Osteoblast (primary cell): ENCODE measurements around the gene CHST13. TPM values are rescaled to one million over a fixed set of nuclear protein-coding genes. Genes with fewer than 3 reads are reported as not detected.

Experiments used
- DNase-seq: peaks from one replicate; pipeline ENCODE4 v3.0.0; 2011; ENCODE audit warnings: low spot score, mixed read lengths; ENCODE audit not compliant: insufficient read length; ENCODE audit errors: missing footprints
- H2AFZ ChIP-seq: 2 replicates; pipeline ENCODE4 v1.6.0; 2011; ENCODE audit warnings: mild to moderate bottlenecking, low read length
- H3K27ac ChIP-seq: 2 replicates; pipeline ENCODE4 v1.5.1; 2011; ENCODE audit warnings: mild to moderate bottlenecking, low read depth, low read length, moderate library complexity
- H3K27me3 ChIP-seq: 2 replicates; pipeline ENCODE4 v1.6.0; 2012; ENCODE audit warnings: mild to moderate bottlenecking, control low read depth, inconsistent platforms, low read length, moderate library complexity; ENCODE audit not compliant: insufficient read depth
- H3K36me3 ChIP-seq: 2 replicates; pipeline ENCODE4 v1.5.1; 2011; ENCODE audit warnings: mild to moderate bottlenecking, low read length, control low read depth, moderate library complexity; ENCODE audit not compliant: insufficient read depth
- H3K4me1 ChIP-seq: 2 replicates; pipeline ENCODE4 v1.5.1; 2011; ENCODE audit warnings: mild to moderate bottlenecking, low read length, control low read depth, moderate library complexity; ENCODE audit not compliant: insufficient read depth
- H3K4me2 ChIP-seq: 2 replicates; pipeline ENCODE4 v1.6.0; 2011; ENCODE audit warnings: mild to moderate bottlenecking, low read length; ENCODE audit not compliant: insufficient read depth
- H3K4me3 ChIP-seq: fragments of 200-600 bp; sonication (generic); 3 replicates; pipeline ENCODE4 v1.5.1; 2012; ENCODE audit warnings: mild to moderate bottlenecking, low read length, inconsistent platforms; ENCODE audit not compliant: insufficient read depth
- H3K79me2 ChIP-seq: 2 replicates; pipeline ENCODE4 v1.6.0; 2012; ENCODE audit warnings: mild to moderate bottlenecking, low read length, control low read depth, inconsistent platforms; ENCODE audit not compliant: insufficient read depth
- H3K9me3 ChIP-seq: 2 replicates; pipeline ENCODE4 v1.5.1; 2011; ENCODE audit warnings: low read depth, low read length, control low read depth
- H4K20me1 ChIP-seq: 2 replicates; pipeline ENCODE4 v1.6.0; 2012; ENCODE audit warnings: mild to moderate bottlenecking, low read length, control low read depth; ENCODE audit not compliant: insufficient read depth
- total RNA-seq: library from RNA; depleted of rRNA; stranded (reverse); fragments of >200 nt; gene quantifications from 2 replicates; pipeline ENCODE4 v1.2.3, GENCODE V29; 2012
- TF ChIP-seq, protein P1 (sequence below): IDR thresholded peaks from 2 replicates; pipeline ENCODE4 v1.5.1; 2011; ENCODE audit warnings: mild to moderate bottlenecking, low read depth, low read length, moderate library complexity; ENCODE audit errors: extremely low read depth

CHST13 gene
- total RNA-seq, 1 donor: under 0.01 TPM

DNA sequence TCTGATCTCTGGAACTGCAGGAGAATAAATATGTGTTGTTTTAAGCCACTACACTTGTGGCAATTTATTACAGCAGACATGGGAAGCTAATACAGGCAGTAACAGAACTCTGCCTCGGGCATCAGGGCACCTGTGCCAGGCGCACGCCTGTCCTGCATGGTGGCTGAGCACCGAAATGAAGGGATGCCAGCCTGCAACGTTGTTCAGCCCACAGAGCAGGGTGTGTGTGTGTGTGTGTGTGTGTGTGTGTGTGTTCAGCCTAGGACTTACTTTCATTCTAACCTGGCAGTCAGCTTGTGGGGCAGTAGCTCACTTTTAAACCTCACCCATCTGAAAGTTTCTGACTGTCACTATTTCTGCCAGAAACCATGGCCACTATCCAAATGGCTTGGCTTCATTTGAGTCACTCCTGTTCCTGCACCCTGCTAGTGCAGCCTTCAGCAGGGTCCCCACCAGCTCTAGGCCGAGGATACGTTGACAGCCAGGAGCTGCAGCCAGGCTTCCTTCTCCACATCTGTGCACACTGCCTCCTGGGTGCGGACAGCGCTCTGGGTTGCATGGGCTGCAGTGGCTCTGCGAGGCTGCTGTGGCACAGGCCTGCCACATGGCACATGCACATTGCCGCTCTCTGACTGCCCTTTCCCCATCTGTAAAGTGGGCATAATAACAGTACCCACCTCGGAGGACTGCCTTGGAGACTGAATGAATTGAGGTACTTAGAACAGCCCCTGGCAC is 10.9 kb upstream of the CHST13 start:
- no peak overlapping the region for H3K4me3 ChIP-seq
- TF ChIP-seq, protein P1, sequence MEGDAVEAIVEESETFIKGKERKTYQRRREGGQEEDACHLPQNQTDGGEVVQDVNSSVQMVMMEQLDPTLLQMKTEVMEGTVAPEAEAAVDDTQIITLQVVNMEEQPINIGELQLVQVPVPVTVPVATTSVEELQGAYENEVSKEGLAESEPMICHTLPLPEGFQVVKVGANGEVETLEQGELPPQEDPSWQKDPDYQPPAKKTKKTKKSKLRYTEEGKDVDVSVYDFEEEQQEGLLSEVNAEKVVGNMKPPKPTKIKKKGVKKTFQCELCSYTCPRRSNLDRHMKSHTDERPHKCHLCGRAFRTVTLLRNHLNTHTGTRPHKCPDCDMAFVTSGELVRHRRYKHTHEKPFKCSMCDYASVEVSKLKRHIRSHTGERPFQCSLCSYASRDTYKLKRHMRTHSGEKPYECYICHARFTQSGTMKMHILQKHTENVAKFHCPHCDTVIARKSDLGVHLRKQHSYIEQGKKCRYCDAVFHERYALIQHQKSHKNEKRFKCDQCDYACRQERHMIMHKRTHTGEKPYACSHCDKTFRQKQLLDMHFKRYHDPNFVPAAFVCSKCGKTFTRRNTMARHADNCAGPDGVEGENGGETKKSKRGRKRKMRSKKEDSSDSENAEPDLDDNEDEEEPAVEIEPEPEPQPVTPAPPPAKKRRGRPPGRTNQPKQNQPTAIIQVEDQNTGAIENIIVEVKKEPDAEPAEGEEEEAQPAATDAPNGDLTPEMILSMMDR: no peak
- H3K4me1 ChIP-seq: no peaks in the 10 kb centered on the region
- no peak overlapping the region for H2AFZ ChIP-seq
- H3K27me3 ChIP-seq: no peaks in the 10 kb centered on the region
- no peak overlapping the region for H3K27ac ChIP-seq
- no peaks in the 10 kb centered on the region for H3K36me3 ChIP-seq
- no peaks in the 10 kb centered on the region for H3K9me3 ChIP-seq
- no peaks in the 10 kb centered on the region for H4K20me1 ChIP-seq
- peak; percentile 51 for DNase-seq
- H3K4me2 ChIP-seq: no peak overlapping the region
- H3K79me2 ChIP-seq: no peaks in the 10 kb centered on the region

DNA sequence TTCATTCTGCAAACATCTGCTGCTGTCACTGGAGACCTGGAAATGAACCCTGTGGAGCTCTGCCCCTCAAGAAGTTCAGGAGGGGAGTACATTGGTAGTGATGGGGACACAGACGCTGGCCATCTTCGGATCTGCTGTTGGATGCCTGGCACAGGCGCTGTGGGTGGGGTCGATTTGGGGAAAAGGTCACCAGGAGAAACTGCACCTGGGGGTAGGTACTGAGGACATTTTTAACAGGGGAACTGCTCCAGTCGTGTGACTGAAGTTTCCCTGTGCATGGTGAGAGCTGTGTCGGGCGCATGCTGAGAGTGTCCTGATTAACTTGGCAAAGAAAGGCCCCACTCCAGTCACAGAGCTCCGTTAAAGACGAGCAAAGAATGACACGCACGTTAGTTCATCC is 9.8 kb upstream of the CHST13 start:
- Histone ChIP-seq H3K79me2 (no peaks in the 10 kb centered on the region), H3K27ac (no peak overlapping the region), H2AFZ (no peak overlapping the region), H3K4me1 (no peaks in the 10 kb centered on the region), H3K4me3 (no peak overlapping the region), H3K9me3 (no peaks in the 10 kb centered on the region), H4K20me1 (no peaks in the 10 kb centered on the region), H3K36me3 (no peaks in the 10 kb centered on the region), H3K4me2 (no peak overlapping the region), H3K27me3 (no peaks in the 10 kb centered on the region)
- TF ChIP-seq, protein P1: no peak
- peak; percentile 17 for DNase-seq

DNA sequence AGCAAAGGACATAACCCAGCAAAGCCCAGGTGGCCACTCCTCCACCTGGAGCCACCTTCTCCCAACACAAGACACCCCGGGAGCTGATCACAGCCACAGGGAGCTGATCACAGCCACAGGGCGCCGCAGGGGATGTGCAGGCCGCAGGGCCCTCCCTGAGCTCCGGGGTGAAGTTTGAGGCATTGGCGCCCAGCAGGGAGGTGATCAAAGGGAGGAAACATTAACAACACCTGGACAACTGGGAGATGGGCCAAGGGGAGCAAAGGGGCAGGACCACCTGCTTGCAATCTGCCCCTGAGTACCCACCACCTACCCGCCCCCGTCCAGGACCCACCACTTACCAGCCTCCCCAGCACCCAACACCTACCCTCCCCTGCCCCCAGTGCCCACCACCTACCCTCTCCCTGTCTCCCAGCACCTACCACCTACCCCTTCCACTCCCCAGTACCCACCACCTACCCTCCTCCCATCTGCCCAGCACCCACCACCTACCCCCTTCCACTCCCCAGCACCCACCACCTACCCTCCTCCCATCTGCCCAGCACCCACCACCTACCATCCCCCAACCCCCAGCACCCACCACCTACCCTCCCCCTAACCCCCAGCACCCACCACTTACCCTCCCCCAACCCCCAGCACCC is 8.8 kb upstream of the CHST13 start:
- no peaks in the 10 kb centered on the region for H3K36me3 ChIP-seq
- no peaks in the 10 kb centered on the region for H3K9me3 ChIP-seq
- no peaks in the 10 kb centered on the region for H3K4me1 ChIP-seq
- DNase-seq: peak; percentile 50
- H3K27ac ChIP-seq: no peak overlapping the region
- no peaks in the 10 kb centered on the region for H3K79me2 ChIP-seq
- no peak overlapping the region for H3K4me2 ChIP-seq
- no peak overlapping the region for H2AFZ ChIP-seq
- H4K20me1 ChIP-seq: no peaks in the 10 kb centered on the region
- TF ChIP-seq, protein P1: no peak
- no peak overlapping the region for H3K4me3 ChIP-seq
- H3K27me3 ChIP-seq: peaks cover 8% of the 10 kb centered on the region

DNA sequence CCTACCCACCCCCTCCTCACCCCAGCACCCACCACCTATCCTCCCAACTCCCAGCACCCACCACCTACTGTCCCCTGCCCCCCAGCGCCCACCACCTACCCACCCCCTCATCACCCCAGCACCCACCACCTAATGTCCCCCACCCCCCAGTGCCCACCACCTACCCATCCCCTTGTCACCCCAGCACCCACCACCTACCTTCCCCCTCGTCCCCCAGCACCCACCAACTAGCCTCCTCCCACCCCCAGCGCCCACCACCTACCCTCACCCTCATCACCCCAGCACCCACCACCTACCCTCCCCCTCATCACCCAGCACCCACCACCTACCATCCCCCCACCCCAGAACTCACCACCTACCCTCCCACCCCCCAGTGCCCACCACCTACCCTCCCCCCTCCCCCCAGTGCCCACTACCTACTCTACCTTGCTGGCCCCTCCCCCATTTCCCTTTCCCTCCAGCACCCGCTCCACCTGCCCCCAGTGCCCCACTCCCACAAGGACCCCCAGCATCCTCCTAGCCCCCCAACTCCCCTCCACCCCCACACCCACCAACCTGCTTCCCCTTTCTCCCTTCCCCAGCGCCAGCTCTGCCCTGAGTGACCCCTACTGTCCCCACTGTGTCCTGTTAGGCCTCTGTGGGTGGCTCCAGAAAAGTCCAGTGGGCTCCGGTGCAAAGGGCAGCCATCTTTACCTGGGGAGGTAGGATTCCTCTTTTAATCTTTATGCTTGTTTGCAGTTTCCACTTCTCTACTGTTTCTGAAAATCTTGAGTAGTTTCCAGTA is 7.6 kb upstream of the CHST13 start:
- Histone ChIP-seq H3K27ac (no peak overlapping the region), H3K36me3 (no peaks in the 10 kb centered on the region), H4K20me1 (no peaks in the 10 kb centered on the region), H3K4me3 (no peak overlapping the region), H3K79me2 (no peaks in the 10 kb centered on the region), H3K9me3 (no peaks in the 10 kb centered on the region), H3K4me1 (no peaks in the 10 kb centered on the region), H2AFZ (no peak overlapping the region), H3K4me2 (no peak overlapping the region), H3K27me3 (peaks cover 8% of the 10 kb centered on the region)
- peak; percentile 65 for DNase-seq
- TF ChIP-seq, protein P1: no peak
